ENCODE measurements around the gene POU4F2.

POU4F2 gene, protein sequence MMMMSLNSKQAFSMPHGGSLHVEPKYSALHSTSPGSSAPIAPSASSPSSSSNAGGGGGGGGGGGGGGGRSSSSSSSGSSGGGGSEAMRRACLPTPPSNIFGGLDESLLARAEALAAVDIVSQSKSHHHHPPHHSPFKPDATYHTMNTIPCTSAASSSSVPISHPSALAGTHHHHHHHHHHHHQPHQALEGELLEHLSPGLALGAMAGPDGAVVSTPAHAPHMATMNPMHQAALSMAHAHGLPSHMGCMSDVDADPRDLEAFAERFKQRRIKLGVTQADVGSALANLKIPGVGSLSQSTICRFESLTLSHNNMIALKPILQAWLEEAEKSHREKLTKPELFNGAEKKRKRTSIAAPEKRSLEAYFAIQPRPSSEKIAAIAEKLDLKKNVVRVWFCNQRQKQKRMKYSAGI

DNA sequence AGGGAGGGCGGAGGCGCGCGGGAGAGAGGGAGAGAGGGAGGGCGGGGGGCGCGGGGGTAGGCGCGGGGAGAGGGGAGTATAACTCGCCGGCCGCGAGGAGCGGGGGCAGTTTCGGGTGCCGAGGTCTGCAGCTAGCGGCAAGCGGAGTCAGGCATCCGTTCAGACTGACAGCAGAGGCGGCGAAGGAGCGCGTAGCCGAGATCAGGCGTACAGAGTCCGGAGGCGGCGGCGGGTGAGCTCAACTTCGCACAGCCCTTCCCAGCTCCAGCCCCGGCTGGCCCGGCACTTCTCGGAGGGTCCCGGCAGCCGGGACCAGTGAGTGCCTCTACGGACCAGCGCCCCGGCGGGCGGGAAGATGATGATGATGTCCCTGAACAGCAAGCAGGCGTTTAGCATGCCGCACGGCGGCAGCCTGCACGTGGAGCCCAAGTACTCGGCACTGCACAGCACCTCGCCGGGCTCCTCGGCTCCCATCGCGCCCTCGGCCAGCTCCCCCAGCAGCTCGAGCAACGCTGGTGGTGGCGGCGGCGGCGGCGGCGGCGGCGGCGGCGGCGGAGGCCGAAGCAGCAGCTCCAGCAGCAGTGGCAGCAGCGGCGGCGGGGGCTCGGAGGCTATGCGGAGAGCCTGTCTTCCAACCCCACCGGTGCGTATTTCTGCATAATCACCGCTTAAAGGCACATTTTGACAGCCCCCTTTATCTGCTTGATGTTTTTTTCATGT lies at the start of gene POU4F2:
POU4F2 (plus strand) TSS at position 108 of the 720 bp plus-strand sequence; CDS start at position 356, 248 bp downstream.
- no peak for DNase-seq

DNA sequence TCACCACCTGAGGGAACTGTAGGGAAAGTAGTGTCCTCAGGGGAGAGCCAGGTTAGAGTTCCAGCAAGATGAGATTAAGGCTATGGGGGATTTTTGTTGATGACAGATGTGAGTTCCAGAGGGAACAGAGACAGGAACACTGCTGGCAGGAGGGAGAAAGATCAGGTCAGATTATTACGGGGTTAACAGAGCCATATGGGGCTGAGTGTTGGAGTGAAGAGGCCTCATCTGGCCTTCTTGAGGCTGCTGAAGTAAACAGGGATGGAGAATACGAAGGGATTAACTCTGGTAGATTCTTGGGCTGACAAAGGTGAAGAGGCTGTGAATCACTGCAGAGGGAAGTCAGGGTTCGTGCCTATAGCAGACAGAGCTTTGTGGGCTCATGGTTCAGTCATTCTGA lies 47.9 kb upstream of the POU4F2 start:
- no peak for DNase-seq

DNA sequence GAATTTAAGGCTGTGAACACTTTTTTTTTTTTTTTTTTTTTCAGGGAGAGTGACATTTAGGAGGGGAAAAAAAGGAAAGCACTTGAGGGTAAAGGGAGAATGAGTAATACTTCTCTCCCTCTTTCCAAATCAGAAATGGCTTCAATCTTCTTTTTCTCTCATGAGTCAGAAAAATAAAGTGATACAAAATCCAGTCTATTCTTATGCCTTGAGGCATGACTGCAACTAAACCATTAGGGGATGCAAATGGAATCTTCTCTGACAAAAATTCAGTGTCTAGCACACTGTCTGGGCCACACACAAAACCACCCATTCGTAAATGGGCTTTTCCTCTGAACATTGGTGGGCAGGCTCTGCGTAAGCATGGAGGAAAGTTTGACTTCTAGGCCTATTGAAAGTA lies 46.7 kb upstream of the POU4F2 start:
- DNase-seq = no peak

DNA sequence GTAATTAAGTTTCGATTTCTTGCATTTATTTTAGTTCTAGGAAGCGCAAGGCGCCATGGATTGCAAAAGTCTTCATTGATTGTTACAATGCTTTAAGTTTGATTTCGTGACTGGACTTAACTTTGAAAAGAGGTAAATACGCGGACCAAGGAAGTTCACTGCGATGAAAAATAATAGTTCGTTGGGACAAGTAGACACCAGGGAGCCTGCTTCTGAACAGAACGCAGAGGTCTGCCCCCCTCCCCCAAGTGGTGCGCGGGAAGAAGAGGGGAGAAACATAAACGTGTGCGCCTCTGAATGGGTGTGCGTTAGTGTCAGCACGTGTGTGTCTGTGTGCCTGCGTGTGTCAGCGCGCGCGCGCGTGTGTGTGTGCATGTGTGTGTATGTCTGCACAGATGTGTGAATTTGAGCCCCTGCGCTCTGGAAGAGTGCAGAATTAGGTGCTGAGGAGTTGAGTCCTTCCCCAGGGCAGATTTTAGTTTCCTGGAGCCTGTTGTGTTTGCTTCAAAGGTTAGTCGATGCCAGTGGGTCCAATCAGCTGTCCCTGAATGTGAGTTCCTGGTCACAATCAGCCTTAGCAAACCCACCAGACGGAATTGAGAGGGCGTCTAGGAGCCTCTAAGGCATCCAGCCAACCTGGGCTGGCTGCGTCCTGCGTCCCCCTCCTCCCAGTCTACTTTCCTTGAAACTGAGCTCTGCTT lies 5.8 kb upstream of the POU4F2 start:
- DNase-seq = no peak

DNA sequence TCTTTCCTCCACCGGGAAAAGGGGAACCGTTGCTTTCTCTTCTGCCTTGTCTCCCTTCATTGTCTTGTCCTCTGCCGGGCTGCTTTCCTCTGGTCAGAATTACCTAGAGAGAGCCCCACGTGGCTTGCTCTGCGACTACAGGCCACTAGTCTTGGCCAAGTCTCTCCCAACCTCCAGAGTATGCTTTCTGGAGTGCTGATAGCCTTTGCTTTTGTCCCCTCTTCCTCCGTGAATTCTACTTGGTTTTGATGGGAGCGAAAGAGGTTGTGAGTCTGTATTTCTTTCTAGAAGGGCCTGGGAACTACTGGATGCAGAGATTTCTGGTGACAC lies 5.3 kb upstream of the POU4F2 start:
- no peak for DNase-seq

DNA sequence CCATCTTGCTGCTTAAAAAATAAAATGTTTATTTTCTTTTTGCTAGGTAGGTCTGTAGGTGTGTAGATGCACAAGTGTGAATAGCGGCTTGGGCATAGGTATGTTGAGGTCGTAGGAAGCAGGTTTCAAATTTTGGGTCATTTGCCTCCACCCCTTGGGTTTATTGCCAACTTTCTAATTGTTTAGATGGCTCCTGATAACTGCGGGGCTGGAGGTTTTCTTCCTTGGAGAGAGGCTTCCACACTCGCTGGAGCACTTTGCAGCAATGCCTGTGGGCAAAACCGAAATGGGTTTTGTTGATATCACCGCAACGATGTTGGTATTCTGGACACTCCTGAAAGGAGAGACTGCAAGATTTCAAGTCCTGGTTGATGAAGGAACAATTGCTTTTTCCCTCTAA lies 3.9 kb upstream of the POU4F2 start:
- no peak for DNase-seq

DNA sequence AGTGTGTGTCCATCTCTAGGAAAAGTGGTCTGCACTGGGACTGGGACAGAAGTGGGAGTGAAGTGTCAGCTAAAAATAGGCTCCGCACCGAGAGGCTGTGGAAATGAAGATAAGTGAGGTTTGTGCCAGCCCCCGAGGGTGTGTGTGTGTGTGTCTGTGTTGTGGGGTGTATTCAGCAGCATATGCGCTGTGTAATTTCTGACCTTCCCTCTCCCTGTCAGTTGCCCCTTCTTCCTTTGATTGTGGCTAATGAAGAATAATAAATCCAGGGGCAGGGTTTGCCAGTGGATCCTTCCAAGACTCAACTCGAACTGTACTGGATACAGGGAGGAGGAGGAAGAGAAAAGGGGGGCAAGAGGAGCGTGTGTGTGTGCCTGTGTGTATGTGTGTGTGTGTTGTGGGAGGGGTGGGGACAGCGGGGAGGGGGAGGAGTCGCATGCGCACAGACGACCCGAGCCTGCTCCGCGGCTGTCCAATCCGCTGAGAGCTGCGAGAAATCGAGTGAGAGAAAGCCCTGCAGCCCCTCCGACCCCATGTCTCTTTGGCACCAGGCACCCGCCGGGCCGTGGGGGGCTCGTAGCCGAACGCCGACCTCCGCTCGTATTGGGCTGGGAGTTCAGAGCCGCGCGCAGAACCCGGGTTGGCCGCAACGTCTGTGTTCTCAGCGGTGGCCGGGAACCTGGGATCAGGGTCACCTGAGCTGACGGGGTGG lies 916 bp upstream of the POU4F2 start:
- no peak for DNase-seq

DNA sequence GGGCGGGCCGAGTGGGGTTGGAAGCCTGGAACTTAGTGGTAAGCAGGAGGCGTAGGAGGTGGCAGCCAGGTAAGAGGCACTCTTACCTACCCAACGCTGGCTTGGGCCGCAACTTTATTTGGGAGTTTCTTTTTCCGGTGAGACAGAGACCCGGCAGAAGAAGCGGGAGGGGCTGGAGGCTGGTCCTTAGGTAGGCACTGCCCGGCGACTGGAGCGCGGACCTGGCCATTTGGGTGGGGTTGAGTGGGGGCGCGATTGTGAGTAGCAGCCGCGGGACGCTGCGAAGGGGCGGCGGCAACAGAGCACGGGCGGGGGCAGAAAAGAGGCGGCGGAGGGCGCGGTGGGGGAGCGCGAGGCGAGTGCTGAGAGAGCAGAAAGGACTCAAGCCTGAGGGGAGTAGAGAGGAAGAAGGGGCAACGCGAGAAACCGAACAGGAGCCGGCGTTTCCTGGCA lies 334 bp upstream of the POU4F2 start:
- DNase-seq = no peak

DNA sequence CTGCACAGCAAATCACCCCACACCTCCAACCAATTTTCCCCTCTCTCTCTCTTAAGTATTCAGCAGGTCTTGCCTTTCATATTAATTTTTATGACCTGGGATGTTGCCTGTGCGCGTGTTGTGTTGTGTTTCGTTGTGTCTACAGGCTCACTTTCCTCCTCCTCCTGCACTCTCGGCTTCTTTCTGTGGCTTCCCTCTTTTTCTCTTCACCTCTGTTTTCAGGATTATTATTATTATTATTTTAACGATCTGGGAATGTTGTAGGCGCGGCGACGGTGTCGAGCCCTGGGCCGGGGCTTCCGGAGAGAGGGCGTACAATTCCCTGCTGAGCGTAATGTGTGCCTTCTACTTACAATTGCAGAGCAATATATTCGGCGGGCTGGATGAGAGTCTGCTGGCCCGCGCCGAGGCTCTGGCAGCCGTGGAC lies 826 bp downstream of the POU4F2 start:
- DNase-seq = no peak

DNA sequence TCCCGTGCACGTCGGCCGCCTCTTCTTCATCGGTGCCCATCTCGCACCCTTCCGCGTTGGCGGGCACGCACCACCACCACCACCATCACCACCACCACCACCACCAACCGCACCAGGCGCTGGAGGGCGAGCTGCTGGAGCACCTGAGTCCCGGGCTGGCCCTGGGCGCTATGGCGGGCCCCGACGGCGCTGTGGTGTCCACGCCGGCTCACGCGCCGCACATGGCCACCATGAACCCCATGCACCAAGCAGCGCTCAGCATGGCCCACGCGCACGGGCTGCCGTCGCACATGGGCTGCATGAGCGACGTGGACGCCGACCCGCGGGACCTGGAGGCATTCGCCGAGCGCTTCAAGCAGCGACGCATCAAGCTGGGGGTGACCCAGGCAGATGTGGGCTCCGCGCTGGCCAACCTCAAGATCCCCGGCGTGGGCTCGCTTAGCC lies 1.4 kb downstream of the POU4F2 start:
- no peak for DNase-seq

DNA sequence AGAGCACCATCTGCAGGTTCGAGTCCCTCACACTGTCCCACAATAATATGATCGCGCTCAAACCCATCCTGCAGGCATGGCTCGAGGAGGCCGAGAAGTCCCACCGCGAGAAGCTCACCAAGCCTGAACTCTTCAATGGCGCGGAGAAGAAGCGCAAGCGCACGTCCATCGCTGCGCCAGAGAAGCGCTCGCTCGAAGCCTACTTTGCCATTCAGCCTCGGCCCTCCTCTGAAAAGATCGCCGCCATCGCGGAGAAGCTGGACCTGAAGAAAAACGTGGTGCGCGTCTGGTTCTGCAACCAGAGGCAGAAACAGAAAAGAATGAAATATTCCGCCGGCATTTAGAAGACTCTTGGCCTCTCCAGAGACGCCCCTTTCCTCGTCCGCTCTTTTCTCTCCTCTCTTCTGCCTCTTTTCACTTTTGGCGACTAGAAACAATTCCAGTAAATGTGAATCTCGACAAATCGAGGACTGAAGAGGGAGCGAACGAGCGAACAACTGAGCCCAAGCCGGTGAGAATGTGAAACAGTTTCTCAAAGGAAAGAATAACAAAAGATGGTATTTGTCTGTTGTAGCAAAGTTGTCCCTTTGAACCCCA lies 1.9 kb downstream of the POU4F2 start:
- no peak for DNase-seq

DNA sequence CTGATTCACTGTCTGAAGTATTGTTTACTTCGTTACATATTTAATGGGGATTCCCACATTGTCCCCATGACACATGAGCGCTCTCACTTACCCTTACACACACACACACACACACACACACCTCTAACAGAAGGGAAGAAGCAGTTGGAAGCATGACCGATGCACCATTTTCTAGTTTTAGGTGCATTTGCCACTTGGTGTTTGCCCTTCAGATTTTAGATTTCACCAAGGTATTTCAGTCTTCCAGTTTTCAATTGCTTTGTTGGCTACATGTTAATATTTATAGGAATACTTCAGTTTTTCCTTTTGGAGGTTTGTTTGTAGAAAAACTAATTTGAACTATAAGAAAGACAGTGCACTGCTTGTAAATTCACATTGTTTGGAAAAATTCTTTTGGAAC lies 3.1 kb downstream of the POU4F2 start:
- no peak for DNase-seq

DNA sequence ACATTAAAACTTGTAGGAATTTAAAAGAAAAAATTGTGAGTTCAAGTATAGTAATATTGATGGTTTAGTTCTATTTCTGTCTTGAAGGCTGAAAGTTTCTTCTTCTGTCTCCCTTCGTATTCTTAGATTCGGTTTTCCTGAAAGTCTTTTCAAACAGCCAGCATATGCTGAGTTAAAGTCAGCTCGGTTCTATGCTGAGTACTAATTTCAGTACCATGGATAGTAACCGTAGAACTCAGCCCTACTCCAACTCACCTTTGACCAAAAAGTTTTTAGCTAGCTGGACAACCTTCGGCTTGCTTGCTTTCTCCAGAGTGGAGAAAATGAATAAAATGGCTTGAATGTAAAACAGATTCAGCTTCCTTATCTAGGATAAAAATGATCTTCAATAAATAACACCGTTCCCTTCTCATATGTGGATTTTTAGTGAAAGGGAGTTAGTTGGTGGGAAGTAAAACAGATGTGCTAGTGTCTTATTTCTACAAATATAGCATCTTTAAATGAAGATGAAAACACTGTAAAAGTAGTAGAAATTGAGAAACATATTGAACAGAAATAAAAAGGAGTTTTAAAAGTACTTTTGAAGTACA lies 5.2 kb downstream of the POU4F2 start:
- DNase-seq = no peak

DNA sequence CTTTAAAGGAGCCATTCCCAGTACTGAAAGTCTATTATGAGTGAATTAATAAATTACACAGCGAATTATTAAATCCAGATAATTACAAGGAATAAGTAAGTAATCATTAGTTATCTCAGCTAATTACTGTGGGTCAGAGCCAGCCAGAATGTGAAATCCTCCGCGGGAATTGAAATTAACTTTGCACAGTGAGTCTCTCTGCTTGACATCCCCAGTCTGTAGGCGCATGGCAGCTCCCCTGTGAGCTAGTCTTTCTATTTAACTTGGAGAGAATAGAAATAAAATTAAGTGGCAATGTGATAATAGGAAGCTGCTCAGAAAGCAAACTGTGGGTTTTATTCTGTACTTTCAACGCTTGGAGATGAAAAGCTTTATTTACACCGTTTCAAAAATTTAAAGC lies 7.2 kb downstream of the POU4F2 start:
- no peak for DNase-seq

DNA sequence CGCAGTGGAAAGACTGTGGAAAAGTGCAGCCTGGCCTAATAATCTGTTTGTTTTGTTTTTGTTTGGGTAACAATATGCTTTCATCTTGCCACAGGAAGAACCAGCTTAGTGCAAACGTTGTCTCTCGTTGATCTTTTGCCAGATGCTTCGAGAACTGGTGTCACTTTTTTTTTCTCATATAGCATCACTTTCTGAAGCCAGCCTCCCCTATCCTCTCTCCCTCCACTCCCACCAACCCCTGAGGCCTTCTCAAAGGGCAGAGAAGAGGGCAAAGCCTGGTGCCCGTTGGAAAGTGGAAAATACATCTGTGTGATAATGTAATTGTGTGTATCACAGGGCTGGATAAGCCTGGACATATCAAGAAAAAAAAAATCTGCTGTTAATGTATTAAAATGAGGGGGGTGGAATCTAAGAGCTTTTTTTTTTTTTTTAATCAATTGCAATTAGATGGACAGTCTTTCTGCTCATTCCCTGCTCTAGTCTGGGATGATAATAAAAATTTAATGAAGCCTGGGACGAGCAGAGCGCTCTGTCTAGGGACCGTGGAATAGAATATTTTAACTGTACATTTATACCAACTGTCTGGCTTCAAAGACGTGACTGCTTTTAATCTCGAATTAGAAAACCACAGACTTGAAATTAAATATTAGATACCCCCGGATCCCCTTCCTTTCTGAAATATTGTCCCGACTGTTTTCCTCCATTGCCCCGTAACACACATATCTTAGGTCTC lies 8.1 kb downstream of the POU4F2 start:
- DNase-seq = no peak

DNA sequence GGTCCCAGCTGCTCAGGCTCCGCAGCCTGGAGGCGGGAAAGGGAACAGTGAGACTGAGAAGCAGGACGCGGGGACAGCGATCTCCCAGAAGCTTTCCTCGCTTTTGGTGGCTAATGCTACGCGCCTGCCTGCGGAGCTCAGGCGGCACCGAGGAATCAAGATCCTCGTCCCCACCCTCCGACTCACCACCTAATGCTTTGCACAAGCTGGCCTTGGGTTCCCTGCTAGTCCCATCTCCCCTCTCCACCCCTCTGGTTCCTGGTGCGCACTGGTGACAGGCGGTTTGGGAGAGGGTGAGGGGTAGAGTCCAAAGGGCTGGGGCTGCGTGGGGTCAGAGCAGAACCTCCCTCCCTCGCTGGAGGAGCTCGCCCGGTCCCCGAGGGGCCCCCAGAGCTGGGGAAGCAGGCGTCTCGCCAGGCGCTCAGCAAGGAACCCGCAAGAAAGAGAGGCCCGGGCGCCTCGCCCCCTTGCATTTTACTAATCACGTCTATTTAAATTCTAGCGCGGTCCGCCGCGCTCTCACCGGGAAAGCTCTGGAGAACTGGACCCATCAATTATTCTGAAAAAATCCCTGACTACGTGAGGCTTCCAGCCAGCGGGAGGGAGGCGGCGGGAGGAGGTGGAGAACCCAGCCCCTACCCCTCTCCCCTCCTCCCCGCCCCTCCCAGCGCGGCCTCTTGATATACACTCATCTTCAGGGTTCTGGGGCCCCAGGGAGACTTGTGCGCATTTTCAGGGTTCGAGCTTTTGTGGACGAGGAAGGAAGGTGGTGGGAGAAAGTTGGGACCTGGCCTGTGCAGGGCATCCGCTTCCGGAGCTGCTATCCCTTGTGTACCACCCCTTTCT lies 9.1 kb downstream of the POU4F2 start:
- no peak for DNase-seq

DNA sequence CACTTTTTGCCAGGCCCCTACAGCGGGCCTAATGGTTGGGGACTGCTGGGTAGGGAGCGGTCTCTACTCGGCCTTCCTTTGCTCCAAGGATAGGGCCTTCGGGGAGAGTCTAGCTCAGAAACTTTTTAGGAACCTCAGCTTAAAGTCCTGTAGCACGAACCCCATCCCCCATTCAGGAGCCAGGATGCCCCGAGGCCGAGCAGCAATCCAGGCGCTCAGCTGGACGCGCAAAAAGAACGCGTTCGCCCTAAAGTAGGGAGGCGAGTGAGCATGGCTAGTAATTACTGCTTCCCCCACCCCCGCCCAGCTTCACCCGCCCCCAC lies 9.7 kb downstream of the POU4F2 start:
- DNase-seq = no peak

DNA sequence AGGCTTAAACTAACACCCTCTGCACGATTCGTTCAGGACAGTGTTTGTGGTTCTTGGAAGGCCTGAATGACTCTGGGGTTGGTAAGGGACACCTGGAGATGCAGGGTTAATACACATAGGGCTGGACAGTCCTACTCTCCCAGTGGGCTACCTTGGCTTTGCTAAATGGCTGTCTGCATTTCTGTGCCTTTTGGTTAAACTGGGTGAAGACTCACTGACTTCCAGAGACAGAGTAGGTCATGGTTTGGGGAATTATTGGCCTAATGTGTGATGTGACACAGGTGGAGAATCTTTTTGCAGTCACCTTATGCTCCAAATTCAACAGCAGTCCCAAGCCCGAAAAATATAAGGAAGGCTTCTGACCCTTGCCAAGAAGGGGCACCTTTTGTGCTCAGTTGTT lies 10.5 kb downstream of the POU4F2 start:
- DNase-seq = no peak

DNA sequence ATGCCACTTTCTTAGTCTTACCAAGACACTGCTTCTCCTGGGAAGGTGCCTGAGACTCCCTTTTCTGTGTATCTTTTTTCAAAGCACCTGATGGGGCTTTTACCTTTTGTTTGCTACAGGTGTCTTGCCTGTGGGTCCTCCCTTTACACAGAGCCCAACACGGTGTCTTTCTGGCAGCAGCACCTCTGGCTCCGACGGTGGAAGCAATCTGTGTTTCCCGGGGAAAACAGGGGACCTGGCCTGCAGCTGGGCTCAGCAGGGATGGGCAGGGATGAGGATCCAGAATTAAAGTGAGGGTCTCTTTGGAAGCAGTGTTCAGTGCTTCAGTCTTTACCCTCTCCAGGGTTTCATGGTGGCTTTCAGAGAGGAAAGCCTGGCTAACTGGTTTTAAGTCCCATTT lies 11.3 kb downstream of the POU4F2 start:
- DNase-seq = no peak

DNA sequence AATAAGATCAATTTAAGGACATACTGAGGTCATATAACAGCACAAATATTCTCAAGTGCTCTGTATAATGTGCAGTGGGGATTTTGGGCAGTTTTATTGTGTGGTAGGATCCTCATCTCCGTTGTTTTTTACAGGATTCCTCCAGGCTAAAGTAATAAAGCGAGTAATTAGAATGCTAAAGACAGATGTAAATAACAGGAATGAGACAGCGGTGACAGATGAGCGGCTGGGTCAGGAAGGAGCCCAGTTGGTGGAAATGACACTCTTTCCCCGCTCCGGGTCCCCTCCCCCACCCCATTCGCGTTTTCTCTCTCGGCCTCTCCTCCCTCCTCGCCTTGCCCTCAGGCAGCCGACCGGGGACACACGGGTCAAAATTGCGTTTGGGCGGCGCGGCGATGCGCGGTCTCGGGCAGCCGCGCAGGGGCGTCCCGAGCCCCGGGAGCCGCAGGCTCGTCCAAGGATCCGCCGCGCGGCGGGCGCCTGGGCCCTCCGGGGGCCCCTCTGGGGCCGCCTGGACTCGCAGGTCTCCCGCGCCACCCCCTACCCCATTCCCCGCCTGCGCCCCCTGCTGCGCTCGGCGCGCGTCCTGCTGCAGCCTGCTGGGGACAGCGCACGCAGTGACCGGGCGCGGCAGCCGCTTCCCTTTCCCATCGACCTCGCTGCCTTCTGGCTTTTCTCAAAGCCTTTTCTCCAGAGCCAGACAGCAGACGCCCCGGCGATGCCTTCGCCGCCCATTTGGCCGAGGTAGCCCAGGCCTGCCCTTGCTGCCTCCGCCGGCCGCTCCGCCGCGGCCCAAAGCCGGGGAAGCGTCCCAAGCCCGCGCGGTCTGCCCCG lies 16.2 kb downstream of the POU4F2 start:
- DNase-seq = no peak

Measured in activated CD4-positive, alpha-beta T cell treated with anti-CD3 and anti-CD28 coated beads, Interleukin-2, amount 50 U/mL, for 48 hours (primary cell).